Measurements from ENCODE around the gene HMGA1.
"Not testable (repeated sequence)": the region's sequence is repeated elsewhere in the genome, so short reads cannot be mapped to it uniquely, and the experiment has no call there.

GRCh38 chr6:34245761-34246140, 9.1 kb downstream of the HMGA1 start:
- TF ChIP-seq, protein P1, sequence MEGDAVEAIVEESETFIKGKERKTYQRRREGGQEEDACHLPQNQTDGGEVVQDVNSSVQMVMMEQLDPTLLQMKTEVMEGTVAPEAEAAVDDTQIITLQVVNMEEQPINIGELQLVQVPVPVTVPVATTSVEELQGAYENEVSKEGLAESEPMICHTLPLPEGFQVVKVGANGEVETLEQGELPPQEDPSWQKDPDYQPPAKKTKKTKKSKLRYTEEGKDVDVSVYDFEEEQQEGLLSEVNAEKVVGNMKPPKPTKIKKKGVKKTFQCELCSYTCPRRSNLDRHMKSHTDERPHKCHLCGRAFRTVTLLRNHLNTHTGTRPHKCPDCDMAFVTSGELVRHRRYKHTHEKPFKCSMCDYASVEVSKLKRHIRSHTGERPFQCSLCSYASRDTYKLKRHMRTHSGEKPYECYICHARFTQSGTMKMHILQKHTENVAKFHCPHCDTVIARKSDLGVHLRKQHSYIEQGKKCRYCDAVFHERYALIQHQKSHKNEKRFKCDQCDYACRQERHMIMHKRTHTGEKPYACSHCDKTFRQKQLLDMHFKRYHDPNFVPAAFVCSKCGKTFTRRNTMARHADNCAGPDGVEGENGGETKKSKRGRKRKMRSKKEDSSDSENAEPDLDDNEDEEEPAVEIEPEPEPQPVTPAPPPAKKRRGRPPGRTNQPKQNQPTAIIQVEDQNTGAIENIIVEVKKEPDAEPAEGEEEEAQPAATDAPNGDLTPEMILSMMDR (IDR thresholded peaks at IDR 0.05) = not testable (repeated sequence)
- not testable (repeated sequence) for TF ChIP-seq POLR2A (IDR thresholded peaks at IDR 0.05)

Measured in uterus (tissue), 2 donors.